Cardiac septum (tissue), 1 donor: ENCODE measurements around the gene ANO10. TPM values are rescaled to one million over a fixed set of nuclear protein-coding genes. Genes with fewer than 3 reads are reported as not detected.
"Not testable (repeated sequence)": the region's sequence is repeated elsewhere in the genome, so short reads cannot be mapped to it uniquely, and the experiment has no call there.

Experiments
- DNase-seq: peaks from one replicate; pipeline ENCODE4 v3.0.0-alpha.2; 2020; ENCODE audit warnings: low spot score
- intact Hi-C: fragments of 100-400 bp; cut with DNase I; formaldehyde crosslinking; loops from one replicate; pipeline ENCODE4 v1.14.0; 2022
- total RNA-seq: library from RNA; stranded (reverse); fragmentation: NEBNext Ultra II Directional; extraction: Animal tissue kit (Norgen Biotek cat#: 25700); gene quantifications from one replicate; pipeline ENCODE4 v1.2.1, GENCODE V29; 2021
- donor health status: DM: no; HTN: no; CAD: no.

The ANO10 gene
- total RNA-seq, 1 donor from 2014 or later: 15.3 TPM

DNA sequence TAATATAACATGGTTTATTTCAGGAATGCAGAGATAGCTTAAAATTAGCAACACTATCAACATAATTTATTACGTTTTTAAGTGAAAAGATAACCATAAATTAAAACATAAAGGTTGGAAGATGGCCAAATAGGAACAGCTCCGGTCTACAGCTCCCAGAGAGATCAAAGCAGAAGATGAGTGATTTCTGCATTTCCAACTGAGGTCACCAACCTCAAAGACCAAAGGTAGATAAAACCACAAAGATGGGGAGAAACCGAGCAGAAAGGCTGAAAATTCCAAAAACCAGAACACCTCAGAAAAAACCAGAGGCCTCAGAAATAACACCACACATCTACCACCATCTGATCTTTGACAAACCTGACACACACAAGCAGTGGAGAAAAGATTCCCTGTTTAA, 130.0 kb downstream of the ANO10 start:
- intact Hi-C loops, DNase-seq: not testable (repeated sequence)

DNA sequence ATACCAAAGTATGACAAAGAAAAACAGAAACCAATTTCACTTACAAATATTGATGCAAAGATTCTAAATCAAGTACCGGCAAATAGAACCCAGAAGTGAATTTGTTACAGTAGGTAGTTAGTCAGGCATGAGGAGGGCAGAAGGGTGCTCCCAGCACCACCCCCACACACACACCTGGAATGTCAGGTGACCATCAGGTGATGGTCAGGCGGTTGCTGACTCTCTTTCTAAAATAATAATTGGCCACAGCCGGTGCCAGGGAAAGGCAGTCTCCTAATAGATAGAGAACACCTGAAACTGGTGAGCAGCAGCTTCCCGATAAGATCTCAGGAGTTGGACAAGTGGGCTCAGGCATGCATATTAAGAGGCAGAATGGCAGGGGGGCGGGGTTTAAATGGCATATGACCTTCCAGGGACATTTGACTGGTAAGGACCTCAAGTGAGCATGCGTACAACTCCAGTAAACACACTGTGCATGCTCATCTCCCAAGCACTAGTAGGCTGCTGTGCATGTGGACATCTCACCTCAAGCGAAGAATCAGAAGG, 131.1 kb downstream of the ANO10 start:
- no peak for DNase-seq
- intact Hi-C loops: no loop called here

DNA sequence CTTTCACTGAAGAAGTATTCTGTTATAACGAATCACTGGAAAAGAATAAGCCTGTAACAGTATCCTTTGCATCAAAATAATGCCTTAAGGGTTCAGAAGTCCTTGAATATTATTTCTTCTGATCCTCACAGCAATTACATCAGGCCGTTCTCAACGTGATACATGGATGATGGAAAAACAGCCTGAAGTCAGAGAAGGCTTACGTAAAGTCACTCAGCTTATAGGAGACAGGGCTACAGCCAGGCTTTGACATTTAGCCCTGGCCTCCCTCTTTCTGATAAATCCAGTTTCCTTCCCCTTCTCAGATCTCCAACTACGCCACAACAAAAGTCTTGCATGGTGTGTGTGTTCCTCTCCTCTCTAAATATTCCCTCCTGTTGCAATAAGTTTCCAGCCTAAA, 131.9 kb downstream of the ANO10 start:
- no peak for DNase-seq
- intact Hi-C loops: no loop called here

DNA sequence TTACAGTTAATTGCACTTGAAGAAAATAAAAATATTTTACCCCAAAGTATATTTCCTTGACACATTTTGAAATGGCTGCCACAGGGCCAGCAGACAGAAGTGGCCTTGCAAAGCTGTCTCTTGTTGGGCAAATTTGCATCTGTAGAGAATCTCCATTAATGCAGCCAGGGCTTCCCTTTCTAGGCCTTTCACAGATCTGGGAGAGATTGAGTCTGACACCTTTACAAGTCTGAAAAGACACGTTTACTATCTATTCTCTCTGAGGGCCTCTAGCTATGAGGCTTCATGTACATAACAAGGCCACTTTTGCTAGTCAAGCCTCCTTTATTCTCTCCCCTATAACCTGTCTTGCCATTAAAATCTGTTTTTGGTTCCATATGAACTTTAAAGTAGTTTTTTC, 135.9 kb downstream of the ANO10 start:
- intact Hi-C loops: no loop called here

DNA sequence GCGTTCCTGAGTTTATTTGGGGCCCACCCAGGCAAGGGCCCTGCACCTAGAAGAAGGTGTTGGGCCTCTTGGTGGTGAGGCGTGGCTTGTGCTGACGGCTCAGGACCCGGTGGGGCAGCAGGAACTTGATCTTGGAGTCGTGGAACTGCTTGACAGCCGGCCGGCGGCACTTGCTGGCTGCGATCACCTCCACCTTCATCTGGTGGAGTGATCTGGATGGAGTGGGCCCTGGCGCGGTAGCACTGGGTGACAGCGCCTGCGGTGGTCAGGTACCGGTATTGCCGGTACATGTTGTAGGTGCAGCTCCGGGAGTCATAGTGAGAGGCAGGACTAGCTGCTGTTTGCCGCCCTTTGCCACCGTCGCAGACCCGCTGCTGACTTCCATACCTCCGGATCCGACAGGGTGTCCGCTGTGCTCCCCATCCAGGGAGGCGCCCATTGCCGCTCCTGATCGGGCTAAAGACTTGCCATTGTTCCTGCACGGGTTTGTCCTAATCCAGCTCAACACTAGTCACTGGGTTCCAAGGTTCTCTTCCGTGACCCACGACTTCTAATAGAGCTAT, 136.8 kb downstream of the ANO10 start:
- no peak for DNase-seq
- intact Hi-C loops: no loop called here

More for the DNA sequence above, 135.9 kb downstream of the ANO10 start:
- no peak for DNase-seq

DNA sequence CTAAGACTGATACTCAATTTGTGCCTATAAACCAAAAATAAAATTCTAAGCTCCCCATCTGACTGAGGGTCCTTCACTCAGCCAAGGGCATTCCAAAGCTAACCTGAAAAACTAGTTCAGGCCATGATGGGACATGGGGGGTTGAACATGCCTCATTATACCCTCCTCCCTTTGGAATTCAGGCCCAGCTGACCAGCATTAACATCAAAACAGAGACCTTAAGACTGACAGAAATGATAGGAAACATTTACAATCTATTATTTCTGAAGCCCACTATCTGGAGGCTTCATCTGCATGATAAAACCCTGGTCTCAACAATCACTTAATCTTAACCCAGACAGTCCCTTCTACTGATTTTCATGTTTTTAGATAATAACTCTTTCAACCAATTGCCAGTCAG, 140.4 kb downstream of the ANO10 start:
- intact Hi-C loops: no loop called here
- no peak for DNase-seq

DNA sequence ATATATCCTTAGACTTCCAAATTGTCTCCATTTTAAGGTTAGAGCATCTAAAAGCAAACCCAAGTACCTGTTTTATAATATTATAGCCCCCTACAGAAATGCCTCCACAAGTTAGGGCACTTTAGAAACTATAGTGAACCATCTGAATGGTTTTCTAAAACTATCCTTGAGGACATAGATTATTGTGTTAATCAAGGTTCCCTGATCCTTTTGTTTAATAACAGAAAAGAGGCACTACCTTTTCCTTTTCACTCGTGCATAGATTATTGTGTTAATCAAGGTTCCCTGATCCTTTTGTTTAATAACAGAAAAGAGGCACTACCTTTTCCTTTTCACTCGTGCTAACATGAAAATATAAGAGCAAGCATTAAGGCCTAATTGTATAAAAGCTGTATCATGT, 143.0 kb downstream of the ANO10 start:
- not testable (repeated sequence) for DNase-seq
- intact Hi-C loops: loop anchor here (5.0 kb wide), 1 partner anchor 87 kb away; no protein-coding TSS in a partner anchor

DNA sequence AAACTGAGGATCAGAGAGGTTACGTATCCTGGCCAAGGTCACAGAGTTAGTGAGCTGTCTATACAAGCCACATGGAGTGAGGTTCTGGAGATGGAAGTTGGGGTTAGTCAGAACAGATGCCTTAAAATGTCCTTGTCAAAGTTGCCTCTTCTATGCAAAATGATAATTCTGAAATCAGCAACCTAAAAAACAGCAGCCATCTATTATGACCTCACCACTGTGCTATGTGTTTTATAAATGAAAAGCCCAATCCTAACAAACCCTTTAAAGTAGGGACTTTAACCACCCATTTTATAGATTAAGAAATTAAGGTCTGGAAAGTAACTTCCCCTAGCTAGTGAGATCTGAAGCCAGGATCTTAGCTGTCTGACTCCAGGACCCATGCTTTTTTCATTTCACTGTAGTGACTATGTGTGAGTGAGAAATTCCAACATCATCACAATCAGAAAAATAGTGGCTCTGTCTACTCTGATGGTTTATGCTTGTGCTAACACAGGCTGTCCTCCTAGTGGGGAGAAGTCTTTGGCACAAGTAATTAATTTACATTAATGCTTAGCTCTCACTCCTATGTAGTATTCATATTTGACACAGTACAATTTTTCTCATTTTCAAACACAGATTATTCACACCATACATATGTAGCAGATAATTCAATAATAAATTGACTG, 143.6 kb downstream of the ANO10 start:
- DNase-seq: no peak
- intact Hi-C loops: loop anchor here (5.0 kb wide), 1 partner anchor 86 kb away; no protein-coding TSS in a partner anchor

DNA sequence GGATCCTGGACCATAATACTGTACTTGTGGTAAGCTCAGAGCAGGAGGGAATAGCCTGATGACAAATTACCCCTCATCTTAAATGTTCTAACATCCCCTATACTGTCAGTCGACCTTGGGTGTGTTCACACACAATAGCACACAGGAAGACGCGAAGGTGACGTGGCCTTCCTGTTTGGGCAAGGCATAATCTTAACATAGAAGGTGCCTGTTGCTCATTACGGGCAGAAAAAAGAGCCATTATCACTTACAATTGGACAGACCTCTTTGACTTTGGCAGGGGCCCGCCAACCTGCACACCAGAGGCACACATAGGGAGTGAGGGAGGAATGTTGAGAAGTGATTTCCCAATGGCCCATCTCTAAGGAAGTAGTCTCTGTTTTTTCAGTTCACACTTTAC, 144.2 kb downstream of the ANO10 start:
- DNase-seq: no peak
- intact Hi-C loops: loop anchor here (5.0 kb wide), 1 partner anchor 85 kb away; no protein-coding TSS in a partner anchor

DNA sequence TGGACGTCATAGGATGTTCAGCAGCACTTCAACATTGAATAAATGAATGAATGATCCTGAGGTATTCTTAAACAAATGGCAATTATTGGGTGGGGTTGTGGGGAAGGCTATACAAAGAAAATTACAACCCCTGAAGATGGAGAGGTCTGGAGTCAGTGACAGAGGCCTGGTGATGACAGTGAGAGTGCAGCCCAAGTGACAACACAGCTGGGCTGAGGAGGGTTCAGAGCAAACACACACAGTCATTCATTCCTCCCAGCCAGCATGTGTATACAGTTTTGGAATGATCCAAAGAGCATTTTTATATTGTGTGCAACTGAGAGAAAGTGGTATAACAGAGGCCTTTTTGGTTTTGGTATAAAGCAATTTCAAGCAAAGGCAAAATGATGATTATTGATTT, 148.1 kb downstream of the ANO10 start:
- intact Hi-C loops: no loop called here

DNA sequence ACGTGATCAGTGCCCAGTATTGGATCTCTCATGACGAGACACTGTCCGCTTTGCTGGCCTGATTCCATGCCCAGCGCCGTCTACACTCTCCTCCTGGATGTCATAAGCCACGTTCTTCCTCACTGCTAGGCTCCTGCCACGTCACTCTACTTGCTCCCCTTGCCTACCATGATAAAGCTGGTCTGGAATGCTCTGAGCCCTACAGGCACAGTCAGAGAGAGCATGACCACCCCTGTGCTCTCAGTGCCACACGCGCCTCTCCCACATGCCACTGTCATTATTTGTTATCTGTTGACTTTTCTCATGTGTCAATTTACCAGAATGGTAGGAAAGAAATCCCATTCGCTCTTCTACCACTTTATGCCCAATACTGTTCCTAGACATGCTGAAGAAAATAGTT, 148.6 kb downstream of the ANO10 start:
- intact Hi-C loops: no loop called here

More for the DNA sequence above, 148.1 kb downstream of the ANO10 start:
- DNase-seq: no peak

DNA sequence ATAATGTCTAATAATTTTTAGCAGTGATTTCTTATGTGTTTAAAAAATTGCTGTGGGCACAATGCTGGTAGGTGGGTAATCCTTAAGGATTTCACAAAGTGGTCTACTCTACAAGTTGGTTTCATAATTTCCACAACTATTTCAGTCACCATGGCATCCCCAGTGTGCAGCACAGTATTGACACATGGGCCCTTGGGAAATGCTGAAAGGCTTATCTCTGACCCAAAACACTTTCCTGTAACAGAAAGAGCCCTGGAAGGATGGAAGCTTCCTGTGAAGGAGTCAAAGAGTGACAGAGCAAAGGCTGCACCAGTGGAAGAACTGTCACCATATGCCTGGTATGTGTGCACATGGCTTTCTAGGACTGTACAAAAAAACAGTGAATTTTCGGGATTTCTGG, 153.7 kb downstream of the ANO10 start:
- DNase-seq: no peak
- intact Hi-C loops: no loop called here

More for the DNA sequence above, 148.6 kb downstream of the ANO10 start:
- no peak for DNase-seq

DNA sequence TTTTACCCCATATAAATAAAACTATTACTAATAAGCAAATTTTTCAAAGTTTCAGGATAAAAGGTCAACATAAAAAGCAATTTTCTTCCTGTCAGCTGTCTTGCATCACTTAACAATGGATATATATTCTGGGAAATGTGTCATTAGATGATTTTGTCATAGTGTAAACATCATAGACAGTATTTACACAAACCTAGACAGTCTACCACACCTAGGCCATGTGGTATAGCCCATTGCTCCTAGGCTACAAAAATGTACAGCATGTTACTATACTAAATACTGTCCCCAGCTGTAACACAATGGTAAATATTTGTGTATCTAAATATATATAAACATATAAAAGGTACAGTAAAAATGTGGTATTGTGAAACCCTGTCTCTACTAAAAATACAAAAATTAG, 156.7 kb downstream of the ANO10 start:
- no peak for DNase-seq
- intact Hi-C loops: no loop called here

DNA sequence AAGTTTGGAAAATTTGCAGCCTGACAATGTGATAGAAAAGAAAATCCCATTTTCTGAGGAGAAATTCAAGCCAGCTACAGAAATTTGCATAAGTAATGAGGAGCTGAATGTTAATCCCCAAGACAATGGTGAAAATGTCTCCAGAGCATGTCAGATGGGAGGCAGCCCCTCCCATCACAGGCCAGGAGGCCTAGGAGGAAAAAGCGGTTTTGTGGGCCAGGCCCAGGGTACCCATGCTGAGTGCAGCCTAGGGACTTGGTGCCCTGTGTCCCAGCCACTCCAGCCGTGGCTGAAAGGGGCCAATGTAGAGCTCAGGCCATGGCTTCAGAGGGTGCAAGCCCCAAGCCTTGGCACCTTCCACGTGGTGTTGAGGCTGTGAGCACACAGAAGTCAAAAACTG, 159.2 kb downstream of the ANO10 start:
- DNase-seq: not testable (repeated sequence)

DNA sequence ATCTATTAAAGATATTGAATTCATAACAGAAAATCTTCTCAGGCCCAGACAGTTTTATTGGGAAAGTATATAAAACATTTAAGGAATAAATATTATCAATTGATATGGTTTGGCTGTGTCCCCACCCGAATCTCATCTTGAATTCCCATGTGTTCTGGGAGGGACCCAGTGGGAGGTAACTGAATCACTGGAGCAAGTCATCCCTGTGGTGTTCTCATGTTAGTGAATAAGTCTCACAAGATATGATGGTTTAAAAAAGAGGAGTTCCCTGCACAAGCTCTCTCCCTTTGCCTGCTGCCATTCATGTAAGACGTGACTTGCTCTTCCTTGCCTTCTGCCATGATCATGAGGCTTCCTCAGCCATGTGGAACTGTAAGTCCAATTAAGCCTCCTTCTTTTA, 160.5 kb downstream of the ANO10 start:
- intact Hi-C loops: no loop called here
- DNase-seq: no peak

More for the DNA sequence above, 159.2 kb downstream of the ANO10 start:
- intact Hi-C loops: not testable (repeated sequence)

DNA sequence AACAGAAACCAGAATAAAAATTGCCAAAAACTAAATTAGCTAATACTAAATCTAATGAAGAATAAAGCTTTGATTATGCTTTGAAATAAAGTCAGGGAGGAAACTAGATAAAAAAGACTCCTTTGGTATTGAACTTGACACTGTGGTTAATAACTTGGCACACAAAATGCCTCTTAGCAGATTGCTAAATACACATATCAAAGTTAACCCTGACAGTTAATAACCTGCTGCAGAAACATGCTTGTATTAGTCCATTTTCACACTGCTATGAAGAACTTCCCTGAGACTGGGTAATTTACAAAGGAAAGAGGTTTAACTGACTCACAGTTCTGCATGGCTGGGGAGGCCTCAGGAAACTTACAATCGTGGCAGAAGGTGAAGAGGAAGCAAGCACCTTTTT, 164.8 kb downstream of the ANO10 start:
- intact Hi-C loops, DNase-seq: not testable (repeated sequence)

DNA sequence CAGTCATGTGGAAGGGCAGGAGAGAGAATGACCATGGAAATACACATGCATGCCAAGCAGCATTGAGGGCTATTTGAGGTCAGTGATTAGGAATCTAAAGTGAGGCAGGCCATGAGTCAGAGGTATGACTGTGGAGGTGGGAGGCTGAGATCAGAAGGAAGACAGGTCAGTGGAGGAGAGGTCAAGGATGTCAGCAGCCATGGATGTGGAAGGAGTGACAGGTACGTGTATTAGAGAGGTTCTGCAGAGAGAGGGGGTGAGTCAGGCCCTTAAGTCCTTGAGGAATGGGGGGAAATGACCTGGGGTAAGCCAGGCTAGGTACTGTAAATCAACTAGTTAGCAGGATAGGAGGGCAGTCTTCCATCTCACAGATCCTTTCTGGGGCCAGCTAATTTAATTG, 166.6 kb downstream of the ANO10 start:
- no peak for DNase-seq
- intact Hi-C loops: no loop called here

DNA sequence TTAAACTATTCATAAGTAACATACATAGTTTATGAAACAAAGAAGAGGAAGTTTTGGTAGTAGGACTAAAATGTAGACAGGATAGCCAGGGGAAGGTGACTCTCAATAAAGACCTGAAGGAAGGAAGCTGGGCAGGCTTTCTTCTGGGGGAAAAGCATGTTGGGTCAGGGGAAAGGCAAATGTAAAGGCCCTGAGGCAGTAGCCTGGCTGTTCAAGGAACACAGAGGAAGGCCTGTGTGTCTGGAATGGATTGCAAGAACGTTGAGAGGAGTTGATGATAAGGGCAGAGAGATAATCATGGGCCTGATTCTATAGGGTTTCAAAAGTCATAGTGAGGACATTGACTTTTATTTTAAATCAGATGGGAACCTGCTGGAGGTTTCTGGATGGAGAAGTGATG, 167.8 kb downstream of the ANO10 start:
- intact Hi-C loops: no loop called here
- no peak for DNase-seq

DNA sequence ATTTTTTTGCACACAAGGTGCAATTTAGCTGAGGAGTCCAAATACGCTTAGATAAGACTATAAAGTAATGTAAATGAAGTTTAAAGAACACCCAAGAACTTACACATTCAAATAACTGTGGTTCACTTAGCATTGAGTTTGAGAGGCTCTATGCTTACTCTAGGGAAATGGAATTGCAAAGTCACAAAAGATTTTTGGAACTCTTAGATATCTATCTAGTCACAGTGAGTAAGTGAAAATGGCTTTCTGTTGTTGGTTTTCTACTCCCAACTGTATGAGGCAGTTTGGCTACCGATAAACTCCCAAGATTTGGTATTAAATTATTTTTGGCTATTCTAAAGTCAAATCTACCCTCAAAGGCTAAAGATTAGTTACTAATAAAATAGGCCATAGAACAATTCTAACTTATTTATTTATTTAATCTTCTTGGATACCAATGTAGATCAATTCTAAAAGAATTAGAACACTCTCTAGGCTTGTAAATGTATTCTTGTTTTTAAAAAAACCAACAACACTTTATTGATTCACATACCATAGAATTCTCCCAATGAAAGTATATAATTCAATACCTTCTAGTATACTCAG, 170.0 kb downstream of the ANO10 start:
- DNase-seq: no peak
- intact Hi-C loops: no loop called here

DNA sequence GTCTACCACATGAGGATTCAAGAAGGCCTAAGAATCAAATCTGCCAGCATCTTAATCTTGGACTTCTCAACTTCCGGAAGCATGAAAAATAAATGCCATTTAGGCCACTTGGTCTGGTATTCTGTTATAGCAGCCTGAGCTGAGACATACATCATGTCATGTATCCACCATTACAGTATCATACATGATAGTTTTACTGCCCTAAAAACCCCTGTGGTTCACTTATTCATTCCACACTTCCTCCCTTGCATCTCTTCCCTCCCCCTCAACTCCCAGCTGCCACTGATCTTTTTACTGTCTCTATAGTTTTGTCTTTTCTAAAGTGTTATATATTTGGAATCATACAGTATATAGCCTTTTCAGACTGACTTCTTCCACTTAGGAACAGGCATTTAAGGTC, 173.7 kb downstream of the ANO10 start:
- intact Hi-C loops: no loop called here
- DNase-seq: no peak

DNA sequence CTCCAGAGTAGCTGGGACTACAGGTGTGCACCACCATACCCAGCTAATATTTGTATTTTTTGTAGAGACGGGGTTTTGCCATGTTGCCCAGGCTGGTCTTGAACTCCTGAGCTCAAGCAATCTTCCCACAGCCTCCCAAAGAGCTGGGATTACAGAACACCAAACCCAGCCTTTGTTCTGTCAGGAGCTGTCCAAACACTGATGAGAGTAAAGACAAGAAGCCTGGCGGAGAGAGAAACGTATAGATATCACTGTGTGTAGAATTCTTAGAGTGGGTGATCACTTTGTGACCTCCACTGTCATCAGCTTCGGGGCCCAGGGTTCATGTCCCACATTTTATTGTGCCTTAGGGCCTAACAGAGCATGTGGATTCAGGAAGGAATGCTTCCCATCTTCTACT, 176.0 kb downstream of the ANO10 start:
- DNase-seq: no peak
- intact Hi-C loops: no loop called here
